DMS 273 treated with DMSO at 0.1 percent for 48 hours (cell line): ENCODE measurements around the gene UGT2B11.
"Not testable (repeated sequence)": the region's sequence is repeated elsewhere in the genome, so short reads cannot be mapped to it uniquely, and the experiment has no call there.

Experiments used
- DNase-seq: peaks from one replicate; lab custom pipeline; 2025; lab: John Stamatoyannopoulos, UW

Gene UGT2B11

GRCh38 chr4:69169171-69169570, 45.4 kb downstream of the UGT2B11 start:
- not testable (repeated sequence) for DNase-seq

- no peak for DNase-seq
These were observed 47.2 kb downstream of the UGT2B11 start for GRCh38 chr4:69167300-69167699.

- DNase-seq, result not testable (repeated sequence)
These were observed 48.2 kb downstream of the UGT2B11 start for GRCh38 chr4:69166376-69166775.

GRCh38 chr4:69165707-69166106, 48.8 kb downstream of the UGT2B11 start:
- DNase-seq, result not testable (repeated sequence)

- DNase-seq, result no peak
These were observed 57.6 kb downstream of the UGT2B11 start for GRCh38 chr4:69156913-69157312.

- no peak for DNase-seq
These were observed 60.5 kb downstream of the UGT2B11 start for GRCh38 chr4:69154021-69154420.
